HEK293T (cell line): ENCODE measurements around the gene NPAS3.

Experiments used
- CTCF ChIA-PET: fragments of 350-600 bp; formaldehyde crosslinking; extraction: SDS; loops from one replicate; lab custom pipeline; 2021; ENCODE audit warnings: antibody characterized with exemption, inconsistent platforms; lab: Yijun Ruan, JAX
- POLR2A ChIA-PET: fragments of 350-600 bp; formaldehyde crosslinking; extraction: SDS; loops from one replicate; lab custom pipeline; 2020; ENCODE audit warnings: antibody characterized with exemption, inconsistent platforms; lab: Yijun Ruan, JAX
- DNase-seq: peaks from one replicate; pipeline ENCODE4 v3.0.0; 2012; ENCODE audit warnings: mixed read lengths; ENCODE audit errors: extremely low spot score
- ARNT ChIP-seq: fragments of 450-650 bp; IDR thresholded peaks from 2 replicates; pipeline ENCODE4 v1.6.1; 2017; ENCODE audit warnings: mild to moderate bottlenecking
- BHLHE40 ChIP-seq: fragments of 450-650 bp; IDR thresholded peaks from 2 replicates; pipeline ENCODE4 v1.6.1; 2016; ENCODE audit warnings: mild to moderate bottlenecking, moderate library complexity, borderline replicate concordance
- CTBP1 ChIP-seq: fragments of 450-650 bp; IDR thresholded peaks from 2 replicates; pipeline ENCODE4 v1.6.1; 2016; ENCODE audit warnings: borderline replicate concordance
- ELF4 ChIP-seq: fragments of 450-650 bp; IDR thresholded peaks from 2 replicates; pipeline ENCODE4 v1.6.1; 2017; ENCODE audit warnings: antibody characterized with exemption
- FOXA1 ChIP-seq: fragments of 450-650 bp; IDR thresholded peaks from 2 replicates; pipeline ENCODE4 v1.6.1; 2016; ENCODE audit warnings: mild to moderate bottlenecking
- FOXK2 ChIP-seq: fragments of 450-650 bp; IDR thresholded peaks from 2 replicates; pipeline ENCODE4 v1.6.1; 2016; ENCODE audit warnings: mild to moderate bottlenecking
- FOXM1 ChIP-seq: fragments of 450-650 bp; IDR thresholded peaks from 2 replicates; pipeline ENCODE4 v1.6.1; 2017; ENCODE audit warnings: mild to moderate bottlenecking, borderline replicate concordance
- HDGF ChIP-seq: fragments of 450-650 bp; IDR thresholded peaks from 2 replicates; pipeline ENCODE4 v1.6.1; 2017; ENCODE audit warnings: antibody characterized with exemption, borderline replicate concordance
- L3MBTL2 ChIP-seq: fragments of 450-650 bp; conservative IDR thresholded peaks from 2 replicates; pipeline ENCODE4 v1.6.1; 2016; ENCODE audit warnings: mild to moderate bottlenecking
- LEF1 ChIP-seq: fragments of 450-650 bp; IDR thresholded peaks from 2 replicates; pipeline ENCODE4 v1.6.1; 2017; ENCODE audit warnings: mild to moderate bottlenecking, borderline replicate concordance
- NFRKB ChIP-seq: fragments of 450-650 bp; IDR thresholded peaks from 2 replicates; pipeline ENCODE4 v1.6.1; 2016; ENCODE audit warnings: mild to moderate bottlenecking, moderate library complexity
- SP1 ChIP-seq: fragments of 450-650 bp; IDR thresholded peaks from 2 replicates; pipeline ENCODE4 v1.6.1; 2017
- SUZ12 ChIP-seq: fragments of 450-650 bp; IDR thresholded peaks from 2 replicates; pipeline ENCODE4 v1.6.1; 2016; ENCODE audit warnings: mild to moderate bottlenecking
- TARDBP ChIP-seq: fragments of 450-650 bp; IDR thresholded peaks from 2 replicates; pipeline ENCODE4 v1.6.1; 2016
- ZNF384 ChIP-seq: fragments of 450-650 bp; IDR thresholded peaks from 2 replicates; pipeline ENCODE4 v1.6.1; 2016
- TF ChIP-seq, protein P1 (sequence below): fragments of 450-650 bp; IDR thresholded peaks from 2 replicates; pipeline ENCODE4 v1.6.1; 2016

Gene NPAS3

DNA sequence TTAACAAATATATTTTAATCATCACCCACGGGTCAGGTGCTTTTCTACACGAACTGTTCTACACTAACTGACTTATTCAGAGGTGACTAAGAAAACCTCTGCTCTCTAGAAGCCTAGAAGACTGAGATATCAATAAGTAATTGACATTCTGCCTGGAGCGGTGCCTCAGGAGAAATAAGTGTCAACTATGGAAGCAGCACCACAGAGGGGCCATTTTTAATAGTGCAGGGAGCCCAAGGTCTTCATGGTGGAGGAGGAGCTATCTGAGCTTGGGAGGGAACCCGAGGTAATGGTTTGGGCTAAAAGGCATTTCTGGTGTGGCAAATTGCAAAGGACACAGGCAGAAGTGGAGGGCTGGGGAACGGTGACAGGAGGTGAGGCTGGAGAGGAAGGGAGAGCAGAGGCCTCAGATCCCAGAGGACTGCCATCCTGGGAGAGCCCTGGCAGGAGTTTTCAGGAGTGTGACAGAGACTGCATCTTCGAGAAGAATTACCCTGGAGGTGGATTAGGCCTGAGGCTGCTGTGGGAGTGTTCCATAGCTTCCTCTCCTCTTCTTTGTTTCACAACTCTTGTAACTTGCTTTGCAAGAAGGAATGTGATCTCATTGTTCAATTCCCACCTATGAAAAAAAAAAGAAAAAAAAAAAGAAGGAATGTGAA, 123.1 kb downstream of the NPAS3 start:
- TF ChIP-seq HDGF: no peak
- no peak for TF ChIP-seq TARDBP
- no peak for TF ChIP-seq ELF4
- TF ChIP-seq CTBP1: no peak
- no peak for TF ChIP-seq SP1
- no peak for TF ChIP-seq FOXA1
- TF ChIP-seq FOXK2: no peak
- TF ChIP-seq L3MBTL2: no peak
- TF ChIP-seq FOXM1: no peak
- no peak for TF ChIP-seq BHLHE40
- no peak for TF ChIP-seq ZNF384
- TF ChIP-seq NFRKB: no peak
- TF ChIP-seq LEF1: no peak
- TF ChIP-seq, protein P1, sequence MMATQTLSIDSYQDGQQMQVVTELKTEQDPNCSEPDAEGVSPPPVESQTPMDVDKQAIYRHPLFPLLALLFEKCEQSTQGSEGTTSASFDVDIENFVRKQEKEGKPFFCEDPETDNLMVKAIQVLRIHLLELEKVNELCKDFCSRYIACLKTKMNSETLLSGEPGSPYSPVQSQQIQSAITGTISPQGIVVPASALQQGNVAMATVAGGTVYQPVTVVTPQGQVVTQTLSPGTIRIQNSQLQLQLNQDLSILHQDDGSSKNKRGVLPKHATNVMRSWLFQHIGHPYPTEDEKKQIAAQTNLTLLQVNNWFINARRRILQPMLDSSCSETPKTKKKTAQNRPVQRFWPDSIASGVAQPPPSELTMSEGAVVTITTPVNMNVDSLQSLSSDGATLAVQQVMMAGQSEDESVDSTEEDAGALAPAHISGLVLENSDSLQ: no peak
- no peak for TF ChIP-seq SUZ12
- ChIA-PET CTCF (interaction anchor here (0.6 kb wide), 2 partner anchors 44 to 731 kb away, joined by 3 to 4 read pairs; no protein-coding TSS in a partner anchor), POLR2A (no interaction called here)
- DNase-seq: peak; percentile 7

GRCh38 chr14:33062476-33062875, 123.8 kb downstream of the NPAS3 start:
- no peak for TF ChIP-seq SUZ12
- TF ChIP-seq ZNF384: no peak
- no peak for TF ChIP-seq HDGF
- TF ChIP-seq ARNT: no peak
- TF ChIP-seq FOXA1: no peak
- TF ChIP-seq FOXM1: no peak
- TF ChIP-seq TARDBP: no peak
- TF ChIP-seq LEF1: no peak
- TF ChIP-seq, protein P1: no peak
- TF ChIP-seq NFRKB: no peak
- no peak for TF ChIP-seq L3MBTL2
- no peak for TF ChIP-seq FOXK2
- DNase-seq: no peak
- POLR2A ChIA-PET: no interaction called here
- CTCF ChIA-PET: no interaction called here

- POLR2A ChIA-PET: no interaction called here
- CTCF ChIA-PET: no interaction called here
- TF ChIP-seq SUZ12: no peak
- TF ChIP-seq CTBP1: no peak
- no peak for DNase-seq
Measured at GRCh38 chr14:33062881-33063280, 124.2 kb downstream of the NPAS3 start.

DNA sequence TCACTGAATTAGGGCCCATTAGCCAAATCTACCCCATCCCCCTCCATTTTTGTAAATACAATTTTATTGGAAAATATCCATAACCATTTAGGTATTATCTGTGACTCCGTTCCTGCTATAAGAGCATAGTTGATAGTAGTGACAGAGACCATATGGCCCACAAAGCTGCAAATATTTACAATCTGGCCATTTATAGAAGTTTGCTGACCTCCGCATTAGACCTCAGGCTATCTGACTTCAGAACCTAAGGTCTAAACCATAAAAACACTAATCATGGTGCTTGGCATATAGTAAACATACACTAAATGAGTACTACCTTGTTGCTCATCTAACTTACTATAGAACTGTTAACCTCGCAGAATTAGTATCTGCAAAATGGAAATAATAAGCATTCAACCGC, 124.8 kb downstream of the NPAS3 start:
- ChIA-PET CTCF (no interaction called here), POLR2A (no interaction called here)
- TF ChIP-seq NFRKB (no peak), FOXA1 (no peak), ARNT (no peak), FOXM1 (no peak), CTBP1 (no peak), FOXK2 (no peak), ELF4 (no peak), TARDBP (no peak), SP1 (no peak)
- TF ChIP-seq, protein P1: no peak
- DNase-seq: no peak

DNA sequence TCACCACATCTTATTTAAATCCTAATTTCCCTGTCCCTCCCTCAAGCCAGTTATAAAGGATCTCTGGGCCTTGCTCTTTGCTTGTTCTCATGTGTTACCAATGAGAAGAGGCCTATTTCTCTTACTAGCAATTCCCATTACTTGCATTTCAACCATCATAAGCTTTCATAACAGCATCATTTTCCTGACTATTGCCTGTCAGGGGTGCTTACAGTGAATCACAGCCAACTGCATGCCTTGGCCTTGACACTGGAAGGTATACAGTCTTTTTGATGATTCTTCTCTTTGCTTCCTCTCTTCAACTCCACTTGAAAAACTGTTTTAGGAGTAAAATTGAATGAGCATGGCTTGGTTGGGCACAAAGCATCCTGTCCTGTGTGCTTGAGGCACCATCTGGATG, 127.0 kb downstream of the NPAS3 start:
- TF ChIP-seq BHLHE40: no peak
- no peak for TF ChIP-seq FOXM1
- no peak for TF ChIP-seq CTBP1
- TF ChIP-seq ARNT: no peak
- TF ChIP-seq ELF4: no peak
- no peak for TF ChIP-seq ZNF384
- no peak for TF ChIP-seq TARDBP
- TF ChIP-seq FOXK2: no peak
- TF ChIP-seq HDGF: no peak
- TF ChIP-seq, protein P1: no peak
- TF ChIP-seq SP1: no peak
- POLR2A ChIA-PET: no interaction called here
- DNase-seq: no peak
- CTCF ChIA-PET: no interaction called here

DNA sequence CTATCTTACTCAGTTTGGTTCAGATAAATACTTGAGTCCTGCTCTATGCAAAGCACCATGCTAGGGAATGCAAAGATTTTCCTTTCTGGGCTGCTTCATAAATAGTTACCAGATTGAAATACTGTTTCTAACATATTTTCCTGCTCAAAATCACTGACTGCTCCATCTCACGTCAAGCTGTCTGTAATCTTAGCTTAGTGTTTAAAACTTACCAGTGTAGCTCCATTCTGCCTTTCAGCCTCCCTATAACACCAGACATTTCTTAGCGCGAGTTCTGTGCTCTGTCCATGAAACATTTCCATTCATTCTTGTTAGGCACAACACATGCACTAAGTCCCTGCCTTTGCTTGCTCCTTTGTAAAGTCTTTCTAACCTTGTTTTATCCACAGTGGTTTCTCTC, 129.4 kb downstream of the NPAS3 start:
- no peak for DNase-seq
- CTCF ChIA-PET: no interaction called here
- POLR2A ChIA-PET: no interaction called here
- TF ChIP-seq LEF1 (no peak), L3MBTL2 (no peak), SUZ12 (no peak), ARNT (no peak), ZNF384 (no peak), FOXA1 (no peak), SP1 (no peak), FOXM1 (no peak), CTBP1 (no peak), ELF4 (no peak), NFRKB (no peak), FOXK2 (no peak), BHLHE40 (no peak)
- TF ChIP-seq, protein P1: no peak
